HT-29 (cell line): ENCODE data around the gene FNDC3B. TPM values are rescaled to one million over a fixed set of nuclear protein-coding genes. Genes with fewer than 3 reads are reported as not detected.

Source experiments
- DNase-seq: peaks from one replicate; pipeline ENCODE4 v3.0.0-alpha.2; 2015; ENCODE audit warnings: low spot score
- total RNA-seq: library from RNA; depleted of rRNA; stranded (reverse); fragments of >200 nt; shearing (Covaris generic); gene quantifications from 2 replicates; pipeline ENCODE4 v1.2.3, GENCODE V29; 2014

The FNDC3B gene
- total RNA-seq, 1 experiment from 2014 or later = 47.9 TPM

DNA sequence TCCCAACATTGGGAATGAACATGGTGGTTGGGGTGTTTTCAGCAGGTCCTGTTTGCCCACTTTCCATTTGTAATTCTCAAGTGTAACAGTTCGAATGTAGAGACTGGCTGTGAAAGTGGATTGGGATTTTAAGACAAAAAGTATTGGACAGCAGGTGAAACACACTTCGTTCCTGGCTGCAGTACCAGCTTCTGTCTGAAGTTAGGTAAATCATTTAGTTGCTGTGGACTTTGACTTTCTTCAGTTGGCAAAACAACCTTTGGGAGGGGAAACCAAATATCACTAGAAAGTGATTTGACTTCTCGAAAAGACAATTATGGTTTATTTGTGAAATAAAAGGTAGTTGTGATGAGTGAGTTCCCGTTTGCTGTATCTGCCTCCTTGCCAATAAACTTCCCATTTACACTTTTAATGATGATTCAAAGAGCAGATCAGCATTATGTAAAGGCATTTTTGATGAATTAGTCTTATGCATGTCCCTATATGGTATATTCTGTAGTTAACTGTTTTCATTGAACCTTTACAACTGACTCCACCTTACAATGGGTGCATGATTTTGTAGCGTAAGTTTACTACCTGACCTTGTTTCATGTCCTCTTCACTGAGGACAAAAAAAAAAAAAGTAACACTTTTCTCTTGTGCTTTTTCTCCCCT lies 34.0 kb downstream of the FNDC3B start:
- no peak for DNase-seq

DNA sequence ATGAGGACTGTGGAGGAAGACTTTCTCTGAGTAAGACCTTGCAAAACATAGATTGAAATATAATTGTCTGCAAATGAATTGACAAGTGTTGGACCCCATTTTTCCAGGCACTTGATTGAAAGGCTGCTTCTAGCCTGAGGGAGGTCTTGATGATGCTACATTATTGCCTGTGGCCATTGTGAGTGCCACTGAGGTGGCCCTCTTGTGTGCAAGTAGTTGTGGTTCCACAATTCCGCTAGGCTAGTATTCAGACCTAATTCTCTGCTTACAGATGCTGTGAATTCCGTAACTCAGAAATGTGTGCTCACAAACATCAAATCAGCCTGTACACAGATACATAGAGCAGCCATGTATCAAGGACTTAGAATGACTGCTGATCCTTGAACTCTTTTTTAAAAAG lies 34.7 kb downstream of the FNDC3B start:
- DNase-seq = no peak

DNA sequence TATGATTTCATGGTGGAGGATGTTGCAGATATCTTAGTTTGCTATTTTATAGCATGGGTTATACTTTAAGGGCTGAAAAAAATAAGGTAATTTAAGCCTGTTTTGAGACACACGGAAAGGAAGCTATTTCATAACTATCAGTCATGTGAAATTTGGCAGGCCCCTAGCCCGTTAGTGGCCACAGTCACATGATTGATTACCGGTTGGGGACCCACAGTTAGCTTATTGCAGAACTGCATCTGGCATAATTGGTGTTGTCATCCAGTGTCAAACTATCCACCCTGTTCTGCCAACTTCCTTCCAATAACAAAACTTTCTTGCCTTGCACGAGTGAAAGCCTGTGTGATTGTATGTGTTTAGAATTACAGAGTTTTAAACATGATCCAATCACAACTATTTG lies 35.2 kb downstream of the FNDC3B start:
- DNase-seq = no peak

DNA sequence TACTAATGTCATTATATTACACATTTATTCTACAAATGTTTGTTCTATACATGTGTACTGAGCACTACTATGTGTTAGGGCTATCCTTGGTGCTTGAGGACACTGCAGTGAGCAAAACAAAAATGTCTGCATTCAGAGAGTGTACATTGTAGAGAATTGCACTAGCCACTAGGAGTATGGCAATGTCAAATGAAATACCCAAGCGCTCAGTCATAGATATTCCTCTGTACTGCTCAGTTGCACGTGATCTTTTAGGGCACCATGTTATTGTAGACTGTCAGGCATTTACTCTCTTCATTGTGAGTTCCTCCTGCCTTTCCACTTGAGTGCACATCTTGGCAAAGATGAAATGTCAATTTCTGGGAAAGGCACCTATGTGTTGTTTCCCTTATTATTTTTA lies 36.8 kb downstream of the FNDC3B start:
- DNase-seq = no peak

DNA sequence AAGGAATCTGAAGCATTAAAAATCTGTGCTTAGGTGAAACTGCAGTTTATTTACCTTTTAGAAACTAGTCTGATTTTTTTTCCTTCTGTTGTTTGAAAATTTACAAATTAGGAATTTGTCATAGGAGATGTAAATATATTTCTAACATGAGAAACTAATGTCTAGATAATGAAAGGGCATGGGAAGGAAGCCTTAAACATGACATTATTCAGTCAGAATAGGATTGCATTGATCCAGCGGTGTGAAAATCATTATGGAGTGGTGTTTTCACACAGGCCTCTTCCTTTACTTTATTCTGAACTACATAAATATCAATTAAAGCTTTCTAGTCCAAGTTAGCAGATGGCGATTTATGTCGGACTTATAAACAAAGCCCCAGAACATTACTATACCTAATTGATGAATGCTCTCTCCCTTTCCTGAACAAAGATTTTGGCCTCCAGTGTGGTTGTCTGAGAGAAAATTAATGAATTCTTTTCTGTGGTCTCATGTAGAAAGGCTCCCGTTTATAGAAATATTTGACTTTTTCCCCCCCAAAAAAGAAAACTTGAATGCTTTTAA lies 37.9 kb downstream of the FNDC3B start:
- DNase-seq = no peak

DNA sequence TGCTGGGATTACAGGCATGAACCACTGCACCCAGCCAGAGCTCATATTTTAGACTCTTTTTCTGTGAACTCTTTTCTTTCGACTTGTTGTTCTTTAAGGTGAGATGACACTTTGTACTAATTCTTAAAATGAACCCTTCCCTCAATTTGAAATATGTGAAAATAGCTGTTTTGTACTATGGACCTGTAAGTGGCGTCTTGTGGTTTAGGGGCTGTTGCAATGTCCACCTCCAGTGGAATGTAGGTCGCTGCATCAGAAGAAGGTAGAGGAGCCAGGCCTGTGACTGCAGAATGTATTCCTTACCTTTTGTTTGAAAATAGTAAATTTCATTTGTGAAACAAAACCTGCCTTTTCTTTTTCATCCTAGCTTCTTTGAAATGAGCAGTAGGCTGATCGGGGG lies 38.9 kb downstream of the FNDC3B start:
- DNase-seq = no peak

DNA sequence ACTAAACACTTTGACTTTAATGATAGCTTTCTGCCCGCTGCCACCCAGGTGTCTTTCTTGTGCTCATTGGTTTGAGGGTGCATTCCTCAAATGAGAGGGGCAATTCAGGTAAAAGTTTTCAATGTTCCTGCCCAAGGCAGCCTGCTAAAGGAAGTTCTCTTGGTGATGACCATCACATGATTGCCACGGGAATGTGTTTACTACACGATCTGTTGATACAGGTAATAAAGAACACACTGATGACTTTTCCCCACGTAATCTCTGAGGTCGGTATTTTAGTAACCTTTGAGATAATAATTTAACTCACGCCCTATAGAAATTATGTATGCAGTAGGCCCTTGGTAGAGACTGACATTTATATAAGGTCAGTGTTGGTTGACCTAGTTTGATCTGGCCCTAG lies 39.3 kb downstream of the FNDC3B start:
- no peak for DNase-seq

DNA sequence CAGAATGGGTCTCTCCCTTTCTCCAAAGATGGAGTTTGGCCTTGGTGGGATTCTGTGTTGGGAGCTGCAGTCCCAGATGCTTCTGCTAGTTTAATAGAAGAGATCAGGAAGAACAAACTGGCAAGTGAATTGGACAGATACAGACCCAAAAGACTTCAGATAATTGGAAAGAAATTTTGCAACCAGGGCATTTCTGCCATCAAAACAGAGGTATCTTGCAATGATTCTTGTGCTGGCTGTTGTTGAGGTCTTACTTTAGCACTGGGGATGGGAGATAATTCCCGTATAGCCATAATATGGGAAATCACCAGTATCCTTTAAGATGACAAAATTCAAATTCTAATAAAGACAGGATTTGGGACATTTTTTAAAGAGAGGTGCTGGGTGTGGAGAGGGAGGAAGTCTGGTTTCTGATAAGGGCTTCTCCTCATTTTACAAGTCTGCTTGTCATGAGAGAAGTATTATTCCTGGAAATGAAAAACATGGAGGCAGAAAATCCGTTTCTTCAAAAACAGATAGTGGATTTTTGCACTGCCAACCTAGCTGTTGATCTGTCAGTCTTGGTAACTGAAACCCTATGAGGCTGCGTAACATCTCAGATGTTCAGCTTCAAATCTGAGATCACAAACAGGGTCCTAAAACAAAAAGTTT lies 40.1 kb downstream of the FNDC3B start:
- no peak for DNase-seq

DNA sequence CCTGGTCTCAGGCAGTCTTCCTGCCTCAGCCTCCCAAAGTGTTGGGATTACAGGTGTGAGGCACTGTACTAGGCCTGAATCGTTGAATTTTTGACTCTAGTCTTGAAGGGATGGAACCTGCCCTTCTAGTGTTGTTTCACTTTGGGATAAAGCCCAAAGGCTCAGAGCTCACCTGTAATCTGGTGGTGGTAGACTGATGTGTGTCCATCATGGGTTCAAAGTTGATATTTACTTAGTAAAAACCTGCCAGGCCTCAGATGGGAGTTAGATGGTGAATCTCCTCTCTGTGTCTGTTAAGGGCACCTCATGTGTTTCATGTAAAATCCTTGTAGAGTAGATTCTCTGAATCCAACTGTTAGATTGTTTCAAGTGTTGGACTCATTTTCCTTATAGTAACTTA lies 41.1 kb downstream of the FNDC3B start:
- DNase-seq = no peak

DNA sequence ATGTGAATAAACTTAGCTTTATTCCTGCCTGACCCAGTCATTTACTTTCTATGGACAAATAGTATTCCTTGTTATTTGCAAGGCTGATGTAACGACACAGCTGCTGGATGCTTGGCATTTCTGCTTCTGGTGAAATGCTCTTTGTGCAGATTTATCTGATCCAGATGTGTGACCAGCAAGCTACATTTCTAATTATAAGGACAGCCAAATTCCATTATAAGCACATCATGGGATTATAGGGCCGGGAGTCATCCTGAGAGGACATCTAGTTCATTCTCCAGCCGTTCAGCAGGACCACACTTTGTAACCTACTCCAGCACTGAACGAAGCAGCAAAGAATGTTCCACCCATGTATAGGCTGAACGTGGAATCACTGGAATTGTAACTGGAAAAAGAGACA lies 42.9 kb downstream of the FNDC3B start:
- no peak for DNase-seq

DNA sequence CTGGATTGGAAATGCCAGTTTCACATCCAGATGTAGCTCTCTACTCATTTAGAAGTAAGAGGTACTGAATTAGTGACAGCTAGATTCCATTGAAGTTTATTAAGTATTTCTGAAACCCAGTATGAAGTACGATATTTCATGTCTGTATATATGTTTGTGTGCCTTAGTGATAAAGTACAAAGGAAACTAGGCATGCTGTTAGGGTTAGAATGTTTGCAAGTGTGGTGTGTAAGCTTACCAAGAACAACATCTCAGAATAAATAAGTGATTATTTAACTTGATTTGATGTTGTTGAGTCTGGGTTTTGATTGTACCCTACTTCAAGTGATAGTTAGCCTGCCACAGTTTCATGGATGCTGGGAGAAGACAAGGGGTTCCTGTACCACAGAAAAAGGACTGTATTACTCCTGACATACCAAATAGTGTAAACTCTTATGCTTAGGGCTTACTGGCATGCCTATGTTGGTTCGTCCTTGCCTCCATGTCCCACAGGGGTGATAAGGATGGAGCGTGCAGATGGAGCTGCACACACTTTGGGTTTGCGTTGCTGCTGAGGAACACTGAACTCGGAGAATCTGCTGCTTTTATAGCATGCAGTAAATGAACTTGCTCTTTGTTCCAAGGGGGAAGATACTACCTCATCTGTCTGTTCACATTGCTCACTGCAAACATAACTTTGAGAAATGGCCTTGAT lies 43.6 kb downstream of the FNDC3B start:
- DNase-seq = no peak

DNA sequence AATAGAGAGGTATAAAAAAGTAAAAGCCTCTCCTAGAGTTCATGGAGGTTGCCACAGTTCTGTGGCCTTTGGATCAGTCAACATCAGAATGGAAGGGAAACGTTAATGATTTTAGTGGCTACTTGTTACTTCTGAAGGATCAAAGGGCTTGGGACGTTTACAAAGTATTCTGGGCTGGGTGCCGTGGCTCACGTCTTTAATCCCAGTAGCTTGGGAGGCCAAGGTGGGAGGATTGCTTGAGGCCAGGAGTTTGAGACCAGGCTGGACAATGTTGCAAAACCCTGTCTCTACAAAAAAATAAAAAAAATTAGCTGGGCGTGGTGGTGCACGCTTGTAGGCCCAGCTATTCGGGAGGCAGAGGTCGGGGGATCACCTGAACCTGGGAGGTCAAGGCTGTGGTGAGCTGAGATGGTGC lies 44.6 kb downstream of the FNDC3B start:
- DNase-seq = no peak

DNA sequence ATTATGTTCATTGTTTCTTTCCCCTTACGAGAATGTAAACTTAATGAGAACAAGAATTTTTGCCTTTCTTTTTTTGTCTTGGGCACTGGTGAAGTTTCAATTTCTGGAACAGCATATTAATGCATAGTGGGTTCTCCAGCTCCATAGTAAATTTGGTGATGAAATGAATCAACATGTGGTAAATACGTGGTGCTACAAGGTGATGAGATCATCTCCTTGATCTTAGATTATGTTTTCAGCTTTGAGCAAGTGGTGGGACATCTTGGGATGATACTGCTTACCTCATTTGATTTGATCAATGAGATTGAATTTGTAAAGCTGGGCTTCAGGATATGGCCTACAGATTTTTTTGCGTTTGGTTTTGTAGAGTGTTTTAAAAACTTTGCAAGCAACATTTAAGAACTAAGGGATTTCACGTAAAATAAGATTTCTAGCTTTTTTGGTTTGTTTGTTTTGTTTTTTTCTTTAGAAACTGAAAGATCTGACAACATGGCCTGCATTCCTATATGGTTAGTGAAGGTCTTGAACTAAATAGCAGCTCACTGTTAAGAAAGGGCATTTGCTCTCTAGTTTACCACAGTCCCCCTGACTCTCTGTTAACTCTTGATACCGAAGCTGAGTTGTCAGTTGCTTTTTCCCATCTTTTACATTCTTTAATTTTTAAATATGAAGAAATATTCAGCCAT lies 45.6 kb downstream of the FNDC3B start:
- DNase-seq = no peak

DNA sequence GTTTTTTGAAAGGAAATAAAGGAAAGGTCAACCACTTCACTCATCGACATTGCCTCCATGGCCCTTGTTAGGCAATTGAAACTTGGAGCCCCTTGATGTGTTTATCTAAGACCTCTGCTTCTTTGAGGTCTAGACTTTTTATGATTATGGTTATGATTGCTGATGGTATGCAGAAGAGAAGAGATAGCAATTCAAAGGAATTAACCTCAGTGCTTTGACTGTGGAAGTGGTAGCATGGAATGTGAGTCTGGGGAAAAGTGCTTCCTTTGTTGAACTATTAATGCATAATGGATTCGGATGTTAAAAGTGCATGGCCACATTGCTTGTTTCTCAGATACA lies 46.1 kb downstream of the FNDC3B start:
- DNase-seq = no peak

DNA sequence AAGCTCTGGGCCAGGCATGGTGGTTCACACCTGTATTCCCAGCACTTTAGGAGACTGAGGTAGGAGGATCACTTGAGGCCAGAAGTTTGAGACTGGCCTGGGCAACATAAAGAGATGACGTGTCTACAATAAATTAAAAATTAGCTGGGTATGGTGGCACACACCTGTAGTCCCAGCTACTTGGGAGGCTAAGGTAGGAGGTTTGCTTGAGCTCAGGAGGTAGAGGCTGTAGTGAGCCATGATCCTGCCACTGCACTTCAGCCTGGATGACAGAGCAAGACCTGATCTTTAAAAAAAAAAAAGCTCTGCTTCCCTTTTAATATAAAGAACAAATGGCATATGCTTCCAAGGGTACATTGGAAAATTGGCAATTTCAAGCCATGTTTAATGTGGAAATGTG lies 46.7 kb downstream of the FNDC3B start:
- no peak for DNase-seq

DNA sequence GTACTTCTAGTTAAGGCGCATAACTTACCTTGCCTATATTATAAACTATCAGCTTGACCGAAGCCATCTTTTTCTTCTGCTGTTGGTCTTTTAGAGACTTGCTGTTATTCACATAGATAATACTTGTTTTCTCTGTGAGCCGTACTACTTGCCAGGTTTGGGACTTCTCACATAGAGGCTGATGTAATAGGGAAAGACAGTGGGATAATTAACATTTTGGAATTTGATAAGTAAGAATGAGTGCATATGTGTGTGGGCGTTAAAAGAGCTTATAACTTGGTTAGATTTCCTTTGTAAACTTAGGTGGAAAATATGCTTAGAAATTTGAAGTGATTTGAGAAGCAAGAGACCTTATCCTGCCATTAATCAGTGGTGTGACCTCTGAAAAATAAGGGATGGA lies 47.8 kb downstream of the FNDC3B start:
- DNase-seq = no peak

DNA sequence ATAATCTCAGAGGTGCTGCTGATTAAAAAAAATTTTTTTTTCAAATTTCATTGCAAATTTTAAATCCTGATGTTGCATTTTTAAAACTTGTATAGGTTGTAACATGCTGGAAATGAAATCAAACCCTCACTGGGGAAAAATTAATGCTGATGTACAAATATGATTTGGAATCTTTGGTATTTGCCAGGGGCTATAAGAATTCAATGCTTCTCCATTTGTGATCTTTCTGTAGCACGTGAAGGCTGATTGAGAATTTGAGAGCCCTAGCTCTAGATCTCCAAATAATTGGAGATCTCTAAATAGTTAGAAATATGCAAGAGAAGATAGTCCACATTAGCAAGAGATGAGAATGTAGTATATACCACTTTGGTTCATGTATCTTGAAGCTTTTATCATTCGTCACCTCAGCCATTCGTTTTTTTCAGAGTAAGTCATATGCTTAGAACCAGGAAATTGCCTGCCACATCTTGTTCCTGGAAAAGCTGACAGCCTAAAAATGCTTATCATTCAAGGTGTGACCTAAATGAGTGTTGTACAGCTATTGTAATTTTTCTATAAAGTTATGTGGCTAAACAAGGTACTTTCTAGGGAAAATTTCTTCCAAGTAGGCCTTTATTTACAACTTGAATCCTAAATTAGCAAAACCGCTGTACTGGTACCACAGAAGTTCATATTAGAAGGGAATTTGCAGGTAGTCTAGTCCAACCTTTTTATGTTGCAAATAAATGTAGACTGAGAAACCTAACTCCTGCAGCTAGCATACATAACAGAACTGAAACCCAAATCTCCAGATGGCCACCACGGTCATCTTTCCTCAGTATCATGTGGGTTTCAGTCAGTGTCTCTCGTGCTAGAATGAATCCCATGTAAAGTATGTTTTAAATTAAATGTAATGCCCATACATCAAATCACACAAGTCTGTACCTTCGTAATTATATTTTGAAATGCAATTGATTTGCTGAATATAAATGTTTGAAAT lies 48.5 kb downstream of the FNDC3B start:
- no peak for DNase-seq

DNA sequence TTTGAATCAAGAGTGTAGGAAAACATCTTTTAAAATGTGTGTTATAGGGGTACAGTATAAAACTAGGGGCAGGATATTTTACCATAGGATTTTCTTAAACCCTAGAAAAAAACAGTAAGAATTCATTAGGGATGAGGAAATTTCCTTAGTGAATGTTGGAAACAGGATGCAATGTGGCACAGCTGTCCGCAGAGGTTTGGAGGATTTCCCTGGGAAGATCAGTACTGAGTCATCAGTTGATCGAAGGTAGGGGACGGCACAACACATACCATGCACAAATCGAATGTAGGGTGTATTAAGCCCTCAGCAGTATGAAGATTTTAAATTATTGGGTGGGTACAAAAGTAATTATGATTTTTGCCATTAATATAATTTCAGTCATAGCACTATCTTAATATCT lies 49.9 kb downstream of the FNDC3B start:
- DNase-seq = no peak

DNA sequence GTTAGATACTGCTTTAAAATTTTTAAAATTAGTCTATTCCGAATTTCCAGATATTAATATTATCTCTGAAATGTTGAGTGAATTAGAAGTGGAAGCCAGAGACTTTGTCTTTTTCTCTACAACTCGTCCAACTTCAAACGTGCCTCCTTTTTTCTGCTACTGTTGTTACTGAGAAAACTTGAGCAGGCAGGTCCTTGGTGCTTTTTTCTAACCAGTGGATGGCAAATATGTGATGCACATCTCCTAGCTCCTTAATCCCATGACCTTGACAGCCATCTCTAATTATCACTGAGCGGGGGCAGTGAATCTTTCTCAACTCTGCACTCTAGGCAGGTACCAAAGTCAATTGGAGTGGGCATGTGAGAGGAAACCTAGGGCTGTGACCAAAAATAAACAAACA lies 50.7 kb downstream of the FNDC3B start:
- no peak for DNase-seq

DNA sequence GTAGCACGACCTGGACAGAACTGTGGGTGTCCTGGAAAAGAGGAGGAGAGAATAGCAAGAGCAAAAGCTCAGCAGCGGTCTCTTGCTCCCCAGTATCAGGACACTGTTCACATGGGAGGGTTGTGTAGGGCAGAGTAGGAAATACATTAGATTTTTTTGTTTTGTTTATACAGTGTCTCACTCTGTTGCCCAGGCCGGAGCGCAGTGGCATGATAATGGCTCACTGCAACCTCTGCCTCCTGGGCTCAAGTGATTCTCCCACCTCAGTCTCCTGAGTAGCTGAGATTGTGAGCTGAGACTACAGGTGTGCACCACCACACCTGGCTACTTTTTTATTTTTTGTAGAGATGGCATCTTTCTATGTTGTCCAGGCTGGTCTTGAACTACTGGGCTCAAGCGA lies 53.3 kb downstream of the FNDC3B start:
- DNase-seq = no peak
